Neural cell (in vitro differentiated cells): ENCODE results near the gene NCKAP5. TPM values are rescaled to one million over a fixed set of nuclear protein-coding genes. Genes with fewer than 3 reads are reported as not detected.

ENCODE experiments used
- H2AFZ ChIP-seq: fragments of 200-600, 300-800 bp; sonication (generic), shearing (Covaris generic); 2 replicates; pipeline ENCODE4 v1.6.0; 2014; ENCODE audit warnings: low read depth, mild to moderate bottlenecking, antibody characterized with exemption, low read length, moderate library complexity
- H3F3A ChIP-seq: fragments of 200-600 bp; shearing (Covaris generic); 2 replicates; pipeline ENCODE4 v1.6.1; 2016; ENCODE audit warnings: mild to moderate bottlenecking, moderate library complexity, mixed read lengths, antibody characterized with exemption, low read length; ENCODE audit not compliant: insufficient read depth, poor library complexity, severe bottlenecking
- H3K27ac ChIP-seq: fragments of 200-600, 300-800 bp; sonication (generic), shearing (Covaris generic); 2 replicates; pipeline ENCODE4 v1.5.1; 2014; ENCODE audit warnings: mild to moderate bottlenecking, low read length, moderate library complexity
- H3K27me3 ChIP-seq: fragments of 300-800, 200-600 bp; sonication (generic), shearing (Covaris generic); 2 replicates; pipeline ENCODE4 v1.6.0; 2014; ENCODE audit warnings: mild to moderate bottlenecking, low read depth, low read length, moderate library complexity; ENCODE audit not compliant: insufficient read depth
- H3K36me3 ChIP-seq: fragments of 300-800, 200-600 bp; sonication (generic), shearing (Covaris generic); 2 replicates; pipeline ENCODE4 v1.5.1; 2014; ENCODE audit warnings: mild to moderate bottlenecking, antibody characterized with exemption, low read length, moderate library complexity; ENCODE audit not compliant: insufficient read depth
- H3K4me2 ChIP-seq: fragments of 300-800, 200-600 bp; sonication (generic), shearing (Covaris generic); 2 replicates; pipeline ENCODE4 v1.6.0; 2014; ENCODE audit warnings: mild to moderate bottlenecking, low read length
- H3K4me3 ChIP-seq: fragments of 300-800, 200-600 bp; sonication (generic), shearing (Covaris generic); 2 replicates; pipeline ENCODE4 v1.5.1; 2014; ENCODE audit warnings: mild to moderate bottlenecking, low read length, moderate library complexity
- H3K79me2 ChIP-seq: fragments of 200-600 bp; shearing (Covaris generic); replicated peaks from 2 replicates; pipeline ENCODE4 v1.6.0; 2014; ENCODE audit warnings: mild to moderate bottlenecking, low read length, moderate library complexity; ENCODE audit not compliant: insufficient read depth
- H3K9ac ChIP-seq: fragments of 300-800, 200-600 bp; sonication (generic), shearing (Covaris generic); 2 replicates; pipeline ENCODE4 v1.6.1; 2016; ENCODE audit warnings: mild to moderate bottlenecking, low read length, mixed read lengths
- H3K9me2 ChIP-seq: fragments of 200-600 bp; shearing (Covaris generic); 2 replicates; pipeline ENCODE4 v1.6.1; 2016; ENCODE audit warnings: mild to moderate bottlenecking, low read length, mixed read lengths; ENCODE audit not compliant: insufficient read depth
- H3K9me3 ChIP-seq: fragments of 200-600, 300-800 bp; sonication (generic), shearing (Covaris generic); 2 replicates; pipeline ENCODE4 v1.6.1; 2016; ENCODE audit warnings: mild to moderate bottlenecking, mixed run types, low read length, moderate library complexity, mixed read lengths
- H4K20me1 ChIP-seq: fragments of 200-600 bp; shearing (Covaris generic); 2 replicates; pipeline ENCODE4 v1.6.1; 2016; ENCODE audit warnings: mild to moderate bottlenecking, mixed run types; ENCODE audit not compliant: insufficient read depth
- EP300 ChIP-seq: fragments of 450-650 bp; conservative IDR thresholded peaks from 2 replicates; pipeline ENCODE4 v1.6.1; 2014; ENCODE audit warnings: antibody characterized with exemption, mild to moderate bottlenecking, moderate library complexity; ENCODE audit not compliant: poor library complexity, severe bottlenecking
- EZH2 ChIP-seq: fragments of 200-600, 300-800 bp; shearing (Covaris generic), sonication (generic); IDR thresholded peaks from 2 replicates; pipeline ENCODE4 v1.6.1; 2014; ENCODE audit warnings: antibody characterized with exemption, low read length, borderline replicate concordance, mild to moderate bottlenecking; ENCODE audit not compliant: insufficient read depth, poor library complexity, severe bottlenecking
- MXI1 ChIP-seq: fragments of 450-650 bp; conservative IDR thresholded peaks from 2 replicates; pipeline ENCODE4 v1.6.1; 2014; ENCODE audit warnings: antibody characterized with exemption, mild to moderate bottlenecking; ENCODE audit not compliant: poor library complexity, severe bottlenecking
- POLR2AphosphoS5 ChIP-seq: IDR thresholded peaks from 2 replicates; pipeline ENCODE4 v1.6.1; 2012
- RAD21 ChIP-seq: fragments of 450-650 bp; conservative IDR thresholded peaks from 2 replicates; pipeline ENCODE4 v1.6.1; 2014; ENCODE audit warnings: antibody characterized with exemption, mild to moderate bottlenecking, moderate library complexity
- SMC3 ChIP-seq: fragments of 450-650 bp; conservative IDR thresholded peaks from 2 replicates; pipeline ENCODE4 v1.6.1; 2014; ENCODE audit warnings: antibody characterized with exemption, mild to moderate bottlenecking, moderate library complexity; ENCODE audit not compliant: poor library complexity
- TAF1 ChIP-seq: IDR thresholded peaks from 2 replicates; pipeline ENCODE4 v1.6.1; 2012; ENCODE audit warnings: low read depth
- polyA plus RNA-seq: library from polyadenylated mRNA; depleted of rRNA; stranded (reverse); fragments of >200 nt; gene quantifications from 2 replicates; pipeline ENCODE4 v1.2.3, GENCODE V29; 2014
- TF ChIP-seq, protein P1 (sequence below): IDR thresholded peaks from 2 replicates; pipeline ENCODE4 v1.6.1; 2012; ENCODE audit warnings: borderline replicate concordance
- TF ChIP-seq, protein P2 (sequence below): fragments of 450-650 bp; IDR thresholded peaks from 2 replicates; pipeline ENCODE4 v1.5.1; 2014; ENCODE audit warnings: antibody characterized with exemption, mild to moderate bottlenecking, moderate library complexity; ENCODE audit not compliant: poor library complexity, severe bottlenecking

The NCKAP5 gene
- polyA plus RNA-seq, 1 donor from 2014 or later = 2.4 TPM

DNA sequence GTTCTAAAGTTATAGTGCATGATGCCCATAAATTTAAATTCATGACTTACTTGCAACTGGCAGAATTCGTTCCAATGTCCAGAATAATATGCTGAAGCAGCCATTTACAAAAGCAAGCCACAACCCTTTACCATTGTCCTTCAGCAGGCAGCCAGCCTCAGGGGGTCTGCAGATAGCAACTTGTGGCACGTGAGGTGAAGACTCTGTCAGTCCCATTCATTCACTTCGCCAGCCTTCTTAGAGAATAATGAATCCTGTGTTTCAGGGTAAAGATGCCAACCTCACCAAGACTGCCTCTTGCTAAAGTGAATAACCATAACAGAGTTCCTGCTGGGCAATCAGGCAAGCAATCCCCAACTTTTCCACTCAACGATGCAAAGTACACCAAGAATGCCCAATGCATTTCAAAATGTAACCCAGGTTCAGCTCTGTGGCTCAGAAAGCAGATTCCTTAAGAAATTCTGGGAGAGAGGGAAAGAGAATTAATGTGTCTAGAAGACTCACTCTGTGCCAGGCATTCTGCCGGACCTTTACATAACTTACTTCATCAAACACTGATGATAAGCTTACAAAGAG lies 315.4 kb downstream of the NCKAP5 start:
- H3K9ac ChIP-seq = no peak overlapping the region
- no peak overlapping the region for H3K4me2 ChIP-seq
- H3K9me2 ChIP-seq = no peaks in the 10 kb centered on the region
- no peak for TF ChIP-seq EZH2
- no peaks in the 10 kb centered on the region for H4K20me1 ChIP-seq
- H3F3A ChIP-seq = no peaks in the 10 kb centered on the region
- no peak overlapping the region for H3K27ac ChIP-seq
- no peaks in the 10 kb centered on the region for H3K9me3 ChIP-seq
- no peak overlapping the region for H2AFZ ChIP-seq
- no peaks in the 10 kb centered on the region for H3K36me3 ChIP-seq
- no peaks in the 10 kb centered on the region for H3K27me3 ChIP-seq
- no peaks in the 10 kb centered on the region for H3K79me2 ChIP-seq
- no peak overlapping the region for H3K4me3 ChIP-seq

DNA sequence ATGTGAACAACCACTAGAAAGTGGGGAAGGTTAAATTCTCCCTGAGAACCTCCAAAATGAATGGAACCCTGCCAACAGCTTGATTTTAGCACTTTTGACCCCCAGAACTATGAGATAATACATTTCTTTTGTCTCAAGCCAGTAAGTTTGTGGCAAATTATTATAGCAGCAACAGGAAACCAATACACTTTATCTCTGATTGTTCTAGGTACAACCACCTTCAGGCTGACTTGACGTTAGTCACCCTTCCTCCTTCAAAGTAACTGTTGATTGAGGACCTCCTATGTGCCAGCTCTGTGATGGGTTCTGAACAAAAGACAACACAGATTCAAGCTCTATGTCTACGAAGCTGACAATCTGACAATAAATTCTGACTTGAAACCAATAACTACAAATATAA lies 318.9 kb downstream of the NCKAP5 start:
- H3K79me2 ChIP-seq = no peaks in the 10 kb centered on the region
- no peak overlapping the region for H3K4me3 ChIP-seq
- H3K9me2 ChIP-seq = no peaks in the 10 kb centered on the region
- TF ChIP-seq, protein P1, sequence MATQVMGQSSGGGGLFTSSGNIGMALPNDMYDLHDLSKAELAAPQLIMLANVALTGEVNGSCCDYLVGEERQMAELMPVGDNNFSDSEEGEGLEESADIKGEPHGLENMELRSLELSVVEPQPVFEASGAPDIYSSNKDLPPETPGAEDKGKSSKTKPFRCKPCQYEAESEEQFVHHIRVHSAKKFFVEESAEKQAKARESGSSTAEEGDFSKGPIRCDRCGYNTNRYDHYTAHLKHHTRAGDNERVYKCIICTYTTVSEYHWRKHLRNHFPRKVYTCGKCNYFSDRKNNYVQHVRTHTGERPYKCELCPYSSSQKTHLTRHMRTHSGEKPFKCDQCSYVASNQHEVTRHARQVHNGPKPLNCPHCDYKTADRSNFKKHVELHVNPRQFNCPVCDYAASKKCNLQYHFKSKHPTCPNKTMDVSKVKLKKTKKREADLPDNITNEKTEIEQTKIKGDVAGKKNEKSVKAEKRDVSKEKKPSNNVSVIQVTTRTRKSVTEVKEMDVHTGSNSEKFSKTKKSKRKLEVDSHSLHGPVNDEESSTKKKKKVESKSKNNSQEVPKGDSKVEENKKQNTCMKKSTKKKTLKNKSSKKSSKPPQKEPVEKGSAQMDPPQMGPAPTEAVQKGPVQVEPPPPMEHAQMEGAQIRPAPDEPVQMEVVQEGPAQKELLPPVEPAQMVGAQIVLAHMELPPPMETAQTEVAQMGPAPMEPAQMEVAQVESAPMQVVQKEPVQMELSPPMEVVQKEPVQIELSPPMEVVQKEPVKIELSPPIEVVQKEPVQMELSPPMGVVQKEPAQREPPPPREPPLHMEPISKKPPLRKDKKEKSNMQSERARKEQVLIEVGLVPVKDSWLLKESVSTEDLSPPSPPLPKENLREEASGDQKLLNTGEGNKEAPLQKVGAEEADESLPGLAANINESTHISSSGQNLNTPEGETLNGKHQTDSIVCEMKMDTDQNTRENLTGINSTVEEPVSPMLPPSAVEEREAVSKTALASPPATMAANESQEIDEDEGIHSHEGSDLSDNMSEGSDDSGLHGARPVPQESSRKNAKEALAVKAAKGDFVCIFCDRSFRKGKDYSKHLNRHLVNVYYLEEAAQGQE = no peak
- TF ChIP-seq TAF1 (no peak), POLR2AphosphoS5 (no peak), RAD21 (no peak), EZH2 (no peak), EP300 (no peak), SMC3 (no peak), MXI1 (no peak)
- TF ChIP-seq, protein P2, sequence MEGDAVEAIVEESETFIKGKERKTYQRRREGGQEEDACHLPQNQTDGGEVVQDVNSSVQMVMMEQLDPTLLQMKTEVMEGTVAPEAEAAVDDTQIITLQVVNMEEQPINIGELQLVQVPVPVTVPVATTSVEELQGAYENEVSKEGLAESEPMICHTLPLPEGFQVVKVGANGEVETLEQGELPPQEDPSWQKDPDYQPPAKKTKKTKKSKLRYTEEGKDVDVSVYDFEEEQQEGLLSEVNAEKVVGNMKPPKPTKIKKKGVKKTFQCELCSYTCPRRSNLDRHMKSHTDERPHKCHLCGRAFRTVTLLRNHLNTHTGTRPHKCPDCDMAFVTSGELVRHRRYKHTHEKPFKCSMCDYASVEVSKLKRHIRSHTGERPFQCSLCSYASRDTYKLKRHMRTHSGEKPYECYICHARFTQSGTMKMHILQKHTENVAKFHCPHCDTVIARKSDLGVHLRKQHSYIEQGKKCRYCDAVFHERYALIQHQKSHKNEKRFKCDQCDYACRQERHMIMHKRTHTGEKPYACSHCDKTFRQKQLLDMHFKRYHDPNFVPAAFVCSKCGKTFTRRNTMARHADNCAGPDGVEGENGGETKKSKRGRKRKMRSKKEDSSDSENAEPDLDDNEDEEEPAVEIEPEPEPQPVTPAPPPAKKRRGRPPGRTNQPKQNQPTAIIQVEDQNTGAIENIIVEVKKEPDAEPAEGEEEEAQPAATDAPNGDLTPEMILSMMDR = no peak
- H3K27me3 ChIP-seq = no peaks in the 10 kb centered on the region
- no peaks in the 10 kb centered on the region for H3K9me3 ChIP-seq
- H3K4me2 ChIP-seq = no peak overlapping the region
- H2AFZ ChIP-seq = no peak overlapping the region
- H3K27ac ChIP-seq = no peak overlapping the region
- H3F3A ChIP-seq = no peaks in the 10 kb centered on the region
- no peaks in the 10 kb centered on the region for H4K20me1 ChIP-seq
- no peaks in the 10 kb centered on the region for H3K36me3 ChIP-seq
- H3K9ac ChIP-seq = no peak overlapping the region

DNA sequence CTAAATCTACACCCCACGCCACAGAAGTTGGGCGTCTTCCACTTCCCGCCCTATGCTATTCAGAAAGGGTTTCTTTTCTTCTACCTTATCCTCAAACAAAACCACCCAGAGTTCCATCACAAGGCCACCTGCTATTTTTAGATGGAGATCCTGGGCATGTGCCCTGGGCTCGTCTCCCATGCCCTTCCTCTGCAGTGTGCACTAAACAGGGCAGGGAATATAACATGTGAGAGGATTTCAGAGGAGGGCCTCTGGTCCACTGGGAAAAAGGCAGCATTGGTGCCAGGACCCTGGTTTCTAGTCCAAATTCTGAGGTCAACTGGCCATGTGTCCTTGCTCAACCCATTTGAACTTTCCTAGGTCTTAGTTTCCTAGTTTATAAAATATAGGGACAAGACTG lies 320.0 kb downstream of the NCKAP5 start:
- Histone ChIP-seq H3K9ac (no peak overlapping the region), H4K20me1 (no peaks in the 10 kb centered on the region), H3K4me2 (no peak overlapping the region), H3F3A (no peaks in the 10 kb centered on the region), H3K9me3 (no peaks in the 10 kb centered on the region), H3K27me3 (no peaks in the 10 kb centered on the region), H3K9me2 (no peaks in the 10 kb centered on the region), H3K4me3 (no peak overlapping the region), H3K79me2 (no peaks in the 10 kb centered on the region), H2AFZ (no peak overlapping the region), H3K36me3 (no peaks in the 10 kb centered on the region), H3K27ac (no peak overlapping the region)
- TF ChIP-seq, protein P1 = no peak
- TF ChIP-seq RAD21 = no peak
